K562 (cell line): ENCODE data around the gene C4A.
"Not testable (repeated sequence)": the region's sequence is repeated elsewhere in the genome, so short reads cannot be mapped to it uniquely, and the experiment has no call there.

Experiments
- CTCF ChIP-seq, 3 experiments: IDR thresholded peaks in 2 of 3; conservative IDR thresholded peaks in 1 of 3; 2 replicates each; pipeline ENCODE4 v1.5.1; 2011 to 2012; ENCODE audit warnings: low read length in 3 of 3, mild to moderate bottlenecking in 3 of 3, control low read depth in 2 of 3, improper control_type of control experiment in 1 of 3, inconsistent platforms in 1 of 3, low read depth in 1 of 3, mixed read lengths in 1 of 3, moderate library complexity in 1 of 3; ENCODE audit not compliant: insufficient read depth in 2 of 3
- ELF1 ChIP-seq: fragments of 200-800 bp; sonication (Bioruptor generic); IDR thresholded peaks from 2 replicates; pipeline ENCODE4 v1.6.1; 2016; ENCODE audit warnings: missing genetic modification characterization, missing compliant biosample characterization
- POLR2G ChIP-seq: fragments of 200-400 bp; formaldehyde crosslinking; IDR thresholded peaks from 2 replicates; pipeline ENCODE4 v1.6.1; 2017; ENCODE audit warnings: low read depth, mild to moderate bottlenecking, antibody characterized with exemption, low read length, moderate library complexity
- SMAD4 ChIP-seq: fragments of 250-450 bp; sonication (Bioruptor Pico); conservative IDR thresholded peaks from 2 replicates; pipeline ENCODE4 v1.8.0; 2021; ENCODE audit warnings: inconsistent platforms, mild to moderate bottlenecking, moderate library complexity
- STAT5B ChIP-seq: fragments of 250-450 bp; sonication (Bioruptor Pico); IDR thresholded peaks from 2 replicates; pipeline ENCODE4 v1.8.0; 2021; ENCODE audit warnings: mild to moderate bottlenecking, inconsistent platforms
- ZNF561 ChIP-seq: fragments of 450-650 bp; formaldehyde crosslinking; conservative IDR thresholded peaks from 2 replicates; pipeline ENCODE4 v1.4.0; 2020; ENCODE audit warnings: mild to moderate bottlenecking, moderate library complexity
- ZSCAN32 ChIP-seq: fragments of 450-650 bp; formaldehyde crosslinking; IDR thresholded peaks from 2 replicates; pipeline ENCODE4 v1.4.0; 2020; ENCODE audit warnings: mild to moderate bottlenecking, moderate library complexity

GRCh38 chr6:32028631-32029030 lies 46.8 kb downstream of the C4A start:
- TF ChIP-seq STAT5B (CRISPR knock-in tag); ELF1 (tag); ZSCAN32 (CRISPR knock-in tag); ZNF561; POLR2G; CTCF (IDR thresholded peaks at IDR 0.05 in 2 of 3, conservative IDR thresholded peaks at IDR 0.05 in 1 of 3; ENCODE audit: insufficient read depth in 2 of 3, low read depth in 1 of 3, low read length in 3 of 3); SMAD4 (CRISPR knock-in tag): not testable (repeated sequence)
